OCI-LY3 (cell line): ENCODE results near the gene ACVR1.

Experiments
- H2AFZ ChIP-seq: fragments of 200-600, 300-600 bp; shearing (Covaris generic); 2 replicates; pipeline ENCODE4 v1.6.0; 2014; ENCODE audit warnings: antibody characterized with exemption, low read depth, low read length
- H3K27ac ChIP-seq: fragments of 200-600, 300-600 bp; sonication (generic); 2 replicates; pipeline ENCODE4 v1.5.1; 2014; ENCODE audit warnings: mild to moderate bottlenecking, low read length, moderate library complexity, mixed read lengths
- H3K27me3 ChIP-seq: fragments of 200-600, 300-600 bp; sonication (generic); 2 replicates; pipeline ENCODE4 v1.6.1; 2014; ENCODE audit warnings: low read depth, low read length, mixed read lengths
- H3K36me3 ChIP-seq: fragments of 200-600, 300-600 bp; sonication (generic); replicated peaks from 2 replicates; pipeline ENCODE3; 2014; ENCODE audit warnings: low read depth, low read length, mixed read lengths
- H3K4me1 ChIP-seq: fragments of 300-600, 200-600 bp; sonication (generic); 2 replicates; pipeline ENCODE4 v1.6.1; 2014; ENCODE audit warnings: low read length, mixed read lengths
- H3K4me2 ChIP-seq: fragments of 200-600, 300-600 bp; sonication (generic); 2 replicates; pipeline ENCODE4 v1.6.1; 2014; ENCODE audit warnings: low read length, mixed read lengths
- H3K4me3 ChIP-seq: fragments of 300-600, 200-600 bp; sonication (generic); 2 replicates; pipeline ENCODE4 v1.5.1; 2014; ENCODE audit warnings: antibody characterized with exemption, mild to moderate bottlenecking, low read length, moderate library complexity
- H3K79me2 ChIP-seq: fragments of 300-600, 200-600 bp; shearing (Covaris generic); 2 replicates; pipeline ENCODE4 v1.6.1; 2014; ENCODE audit warnings: mild to moderate bottlenecking, low read length, mixed read lengths
- H3K9ac ChIP-seq: fragments of 300-600, 200-600 bp; shearing (Covaris generic); 2 replicates; pipeline ENCODE4 v1.6.0; 2014; ENCODE audit warnings: mild to moderate bottlenecking, low read length, moderate library complexity
- H3K9me3 ChIP-seq: fragments of 200-600, 300-600 bp; shearing (Covaris generic); 2 replicates; pipeline ENCODE4 v1.6.1; 2014; ENCODE audit warnings: low read length, mixed read lengths; ENCODE audit not compliant: insufficient read depth
- H4K20me1 ChIP-seq: fragments of 200-600, 300-600 bp; sonication (generic); 2 replicates; pipeline ENCODE4 v1.6.1; 2016; ENCODE audit warnings: low read length, mixed read lengths; ENCODE audit not compliant: insufficient read depth
- EZH2phosphoT487 ChIP-seq: fragments of 200-600 bp; shearing (Covaris generic); IDR thresholded peaks from 2 replicates; pipeline ENCODE4 v1.6.1; 2018; ENCODE audit warnings: antibody characterized with exemption, mixed run types, low read depth
- TF ChIP-seq, protein P1 (sequence below): fragments of 200-600, 300-600 bp; sonication (generic); IDR thresholded peaks from 2 replicates; pipeline ENCODE4 v1.5.1; 2014; ENCODE audit warnings: antibody characterized with exemption, low read length, low read depth

The ACVR1 gene

DNA sequence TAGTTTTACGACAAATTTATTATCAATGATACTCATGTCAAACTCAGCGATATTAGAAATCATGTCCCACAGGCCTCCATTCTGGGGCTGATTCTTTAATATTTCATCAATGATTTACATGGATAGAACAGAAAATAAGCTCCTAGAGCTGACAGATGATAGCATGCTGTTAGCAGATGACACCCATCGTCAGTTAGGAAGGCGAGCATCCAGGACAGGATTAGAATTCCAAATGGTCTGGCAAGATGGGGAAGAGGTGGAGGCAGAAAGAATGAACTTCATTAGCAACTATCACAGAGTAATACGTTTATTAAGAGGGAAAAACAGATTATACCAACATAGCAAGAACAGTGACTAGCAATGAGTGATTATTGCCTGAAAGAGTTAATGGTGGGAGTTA, 46.2 kb upstream of the ACVR1 start:
- no peaks in the 10 kb centered on the region for H3K27me3 ChIP-seq
- H3K4me1 ChIP-seq: no peaks in the 10 kb centered on the region
- no peak overlapping the region for H3K27ac ChIP-seq
- no peak overlapping the region for H3K4me3 ChIP-seq
- no peak overlapping the region for H2AFZ ChIP-seq
- no peaks in the 10 kb centered on the region for H3K36me3 ChIP-seq
- TF ChIP-seq, protein P1, sequence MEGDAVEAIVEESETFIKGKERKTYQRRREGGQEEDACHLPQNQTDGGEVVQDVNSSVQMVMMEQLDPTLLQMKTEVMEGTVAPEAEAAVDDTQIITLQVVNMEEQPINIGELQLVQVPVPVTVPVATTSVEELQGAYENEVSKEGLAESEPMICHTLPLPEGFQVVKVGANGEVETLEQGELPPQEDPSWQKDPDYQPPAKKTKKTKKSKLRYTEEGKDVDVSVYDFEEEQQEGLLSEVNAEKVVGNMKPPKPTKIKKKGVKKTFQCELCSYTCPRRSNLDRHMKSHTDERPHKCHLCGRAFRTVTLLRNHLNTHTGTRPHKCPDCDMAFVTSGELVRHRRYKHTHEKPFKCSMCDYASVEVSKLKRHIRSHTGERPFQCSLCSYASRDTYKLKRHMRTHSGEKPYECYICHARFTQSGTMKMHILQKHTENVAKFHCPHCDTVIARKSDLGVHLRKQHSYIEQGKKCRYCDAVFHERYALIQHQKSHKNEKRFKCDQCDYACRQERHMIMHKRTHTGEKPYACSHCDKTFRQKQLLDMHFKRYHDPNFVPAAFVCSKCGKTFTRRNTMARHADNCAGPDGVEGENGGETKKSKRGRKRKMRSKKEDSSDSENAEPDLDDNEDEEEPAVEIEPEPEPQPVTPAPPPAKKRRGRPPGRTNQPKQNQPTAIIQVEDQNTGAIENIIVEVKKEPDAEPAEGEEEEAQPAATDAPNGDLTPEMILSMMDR: no peak
- TF ChIP-seq EZH2phosphoT487: no peak
- no peaks in the 10 kb centered on the region for H3K9me3 ChIP-seq
- H3K79me2 ChIP-seq: no peaks in the 10 kb centered on the region
- no peaks in the 10 kb centered on the region for H4K20me1 ChIP-seq
- no peak overlapping the region for H3K9ac ChIP-seq
- no peak overlapping the region for H3K4me2 ChIP-seq

DNA sequence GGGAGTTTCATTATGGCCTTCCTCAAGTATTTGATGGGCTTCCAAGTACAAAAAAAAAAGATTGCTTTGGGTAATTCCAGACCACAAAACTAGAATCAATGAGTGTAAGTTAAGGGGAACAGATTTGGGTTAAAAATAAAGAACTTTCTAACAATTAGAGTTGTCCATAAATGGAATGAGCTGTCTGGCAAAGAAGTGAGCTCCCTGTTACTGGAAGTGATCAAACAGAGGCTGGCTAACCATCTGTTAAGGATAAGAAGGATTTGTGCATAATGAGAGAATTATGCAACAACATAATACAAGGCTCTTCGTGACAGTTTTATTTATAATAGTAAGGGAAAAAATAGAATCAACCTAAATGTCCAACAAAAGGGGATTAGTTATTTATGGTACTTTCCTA, 44.6 kb upstream of the ACVR1 start:
- no peak overlapping the region for H3K9ac ChIP-seq
- H3K27me3 ChIP-seq: no peaks in the 10 kb centered on the region
- H3K27ac ChIP-seq: no peak overlapping the region
- H3K4me2 ChIP-seq: no peak overlapping the region
- H3K4me1 ChIP-seq: no peaks in the 10 kb centered on the region
- no peak for TF ChIP-seq EZH2phosphoT487
- TF ChIP-seq, protein P1: no peak
- no peaks in the 10 kb centered on the region for H4K20me1 ChIP-seq
- no peaks in the 10 kb centered on the region for H3K36me3 ChIP-seq
- no peak overlapping the region for H3K4me3 ChIP-seq
- no peak overlapping the region for H2AFZ ChIP-seq
- H3K9me3 ChIP-seq: no peaks in the 10 kb centered on the region
- no peaks in the 10 kb centered on the region for H3K79me2 ChIP-seq

DNA sequence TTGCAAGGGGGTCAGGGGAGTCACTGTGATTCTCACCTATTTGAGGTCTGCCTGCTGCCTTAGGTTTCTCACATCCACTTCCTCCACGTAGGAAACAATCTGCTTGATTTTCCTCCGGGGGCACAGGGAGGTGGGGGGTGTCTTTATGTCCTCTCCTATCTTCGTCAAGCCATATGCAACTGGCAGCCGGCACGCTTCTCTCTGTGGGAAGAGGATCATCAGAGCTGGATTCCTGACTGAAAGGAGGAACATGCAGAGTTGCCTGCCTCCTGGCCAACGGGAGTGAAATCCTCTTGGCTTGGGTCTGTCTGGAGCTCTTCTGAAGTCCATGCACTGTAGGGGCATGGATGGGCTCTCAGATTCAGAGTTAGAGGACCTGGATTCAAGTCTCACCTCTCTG, 43.1 kb upstream of the ACVR1 start:
- Histone ChIP-seq H2AFZ (no peak overlapping the region), H3K9me3 (no peaks in the 10 kb centered on the region), H4K20me1 (no peaks in the 10 kb centered on the region), H3K27me3 (no peaks in the 10 kb centered on the region), H3K79me2 (no peaks in the 10 kb centered on the region), H3K27ac (no peak overlapping the region), H3K4me3 (no peak overlapping the region), H3K36me3 (no peaks in the 10 kb centered on the region), H3K4me1 (no peaks in the 10 kb centered on the region), H3K9ac (no peak overlapping the region), H3K4me2 (no peak overlapping the region)
- TF ChIP-seq, protein P1: no peak

DNA sequence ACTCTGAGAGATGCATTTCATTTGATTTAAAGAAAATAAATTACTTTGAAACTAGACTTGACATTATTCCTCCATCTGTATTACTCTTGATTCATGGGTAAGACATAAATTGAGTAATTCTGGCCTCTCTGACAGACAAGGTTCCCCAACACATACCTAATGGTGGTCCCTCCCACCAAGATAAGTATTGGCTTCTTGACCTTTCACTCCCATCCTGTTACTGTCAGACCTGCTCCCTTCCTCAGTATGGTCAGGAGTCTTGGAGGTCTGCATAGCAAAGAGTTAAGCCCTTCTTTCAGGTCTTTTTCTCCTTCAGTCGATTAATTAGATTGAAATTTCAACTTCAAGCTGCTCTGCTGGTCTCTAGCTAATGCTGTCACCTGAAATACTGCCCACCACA, 42.2 kb upstream of the ACVR1 start:
- no peak overlapping the region for H3K4me3 ChIP-seq
- TF ChIP-seq, protein P1: no peak
- TF ChIP-seq EZH2phosphoT487: no peak

More for the DNA sequence above, 42.2 kb upstream of the ACVR1 start:
- H3K36me3 ChIP-seq: no peaks in the 10 kb centered on the region
- H3K9ac ChIP-seq: no peak overlapping the region
- H3K9me3 ChIP-seq: no peaks in the 10 kb centered on the region
- no peaks in the 10 kb centered on the region for H3K27me3 ChIP-seq
- H3K27ac ChIP-seq: no peak overlapping the region
- no peak overlapping the region for H2AFZ ChIP-seq
- H3K4me1 ChIP-seq: no peaks in the 10 kb centered on the region
- no peaks in the 10 kb centered on the region for H4K20me1 ChIP-seq
- no peak overlapping the region for H3K4me2 ChIP-seq
- H3K79me2 ChIP-seq: no peaks in the 10 kb centered on the region
